Activated T-cell treated with anti-CD3 and anti-CD28 coated beads, Interleukin-2, amount 50 U/mL, for 1 hour (primary cell): ENCODE data around the gene AGTRAP.

Experiments
- DNase-seq: peaks from one replicate; pipeline ENCODE4 v3.0.0-alpha.2; 2020

Gene AGTRAP

GRCh38 chr1:11764519-11764918 lies 28.6 kb downstream of the AGTRAP start:
- DNase-seq, result no peak

- no peak for DNase-seq
Measured at GRCh38 chr1:11765661-11766428, 29.9 kb downstream of the AGTRAP start.

- no peak for DNase-seq
Measured at GRCh38 chr1:11766429-11766776, 30.5 kb downstream of the AGTRAP start.

GRCh38 chr1:11767922-11768704 lies 32.2 kb downstream of the AGTRAP start:
- no peak for DNase-seq

GRCh38 chr1:11768821-11769220 lies 32.9 kb downstream of the AGTRAP start:
- DNase-seq, result no peak

- no peak for DNase-seq
Measured at GRCh38 chr1:11769274-11769673, 33.3 kb downstream of the AGTRAP start.

- no peak for DNase-seq
Measured at GRCh38 chr1:11770011-11770410, 34.1 kb downstream of the AGTRAP start.

GRCh38 chr1:11771481-11772043 lies 35.6 kb downstream of the AGTRAP start:
- DNase-seq, result no peak

- no peak for DNase-seq
Measured at GRCh38 chr1:11772458-11772857, 36.5 kb downstream of the AGTRAP start.

- DNase-seq, result no peak
Measured at GRCh38 chr1:11774753-11775152, 38.8 kb downstream of the AGTRAP start.

GRCh38 chr1:11777658-11778322 lies 41.9 kb downstream of the AGTRAP start:
- DNase-seq, result no peak

GRCh38 chr1:11778336-11778735 lies 42.4 kb downstream of the AGTRAP start:
- DNase-seq, result no peak

- no peak for DNase-seq
Measured at GRCh38 chr1:11778844-11779623, 43.1 kb downstream of the AGTRAP start.

GRCh38 chr1:11779715-11780379 lies 43.9 kb downstream of the AGTRAP start:
- no peak for DNase-seq

- DNase-seq, result no peak
Measured at GRCh38 chr1:11780380-11781147, 44.6 kb downstream of the AGTRAP start.

GRCh38 chr1:11781297-11781696 lies 45.4 kb downstream of the AGTRAP start:
- no peak for DNase-seq

- no peak for DNase-seq
Measured at GRCh38 chr1:11782127-11782708, 46.3 kb downstream of the AGTRAP start.

- DNase-seq, result no peak
Measured at GRCh38 chr1:11783556-11783955, 47.6 kb downstream of the AGTRAP start.

- no peak for DNase-seq
Measured at GRCh38 chr1:11784256-11784992, 48.5 kb downstream of the AGTRAP start.
